Heart right ventricle (tissue), 16 donors: ENCODE results near the gene TULP1. TPM values are rescaled to one million over a fixed set of nuclear protein-coding genes. Genes with fewer than 3 reads are reported as not detected.
"Not testable (repeated sequence)": the region's sequence is repeated elsewhere in the genome, so short reads cannot be mapped to it uniquely, and the experiment has no call there.

ENCODE experiments used
- ATAC-seq, 8 donors: fragments of 200-7000 bp; cut with Tn5 transposase; one replicate each; pipeline ENCODE4 v1.9.1; 2020; ENCODE audit warnings: mild to moderate bottlenecking in 8 of 8, moderate library complexity in 8 of 8, moderate number of reproducible peaks in 1 of 8
- DNase-seq, 2 donors: peaks; one replicate each; pipeline ENCODE4 v3.0.0-alpha.2; 2020
- H3K27ac ChIP-seq, 10 donors: fragments of 200-600 bp; sonication (generic) in 2 of 10; one replicate each; pipeline versions ENCODE4 v1.5.0 to v1.8.0; 2020 to 2022; ENCODE audit warnings: mild to moderate bottlenecking in 3 of 10
- H3K27me3 ChIP-seq, 7 donors: fragments of 200-600 bp; one replicate each; pipeline ENCODE4 v1.8.0; 2021 to 2022; ENCODE audit warnings: mild to moderate bottlenecking in 2 of 7
- H3K36me3 ChIP-seq, 9 donors: fragments of 200-600 bp; sonication (generic) in 1 of 9; one replicate each; pipeline versions ENCODE4 v1.5.0 to v1.8.0; 2020 to 2022; ENCODE audit warnings: mild to moderate bottlenecking in 2 of 9
- H3K4me1 ChIP-seq, 9 donors: fragments of 200-600 bp; sonication (generic) in 1 of 9; one replicate each; pipeline versions ENCODE4 v1.5.0 to v1.8.0; 2020 to 2022; ENCODE audit warnings: mild to moderate bottlenecking in 4 of 9
- H3K4me3 ChIP-seq, 10 donors: fragments of 200-600 bp; sonication (generic) in 2 of 10; one replicate each; pipeline versions ENCODE4 v1.5.0 to v1.8.0; 2020 to 2022; ENCODE audit warnings: mild to moderate bottlenecking in 7 of 10, moderate library complexity in 2 of 10
- H3K9me3 ChIP-seq, 11 donors: fragments of 200-600 bp in 10 of 11; sonication (generic) in 2 of 11; one replicate each; pipeline versions ENCODE4 v1.5.0 to v1.8.0; 2013 to 2022; ENCODE audit warnings: mild to moderate bottlenecking in 2 of 11, control low read depth in 1 of 11, moderate library complexity in 1 of 11
- CTCF ChIP-seq, 9 donors: fragments of 200-600 bp; sonication (generic) in 2 of 9; IDR thresholded peaks; one replicate each; pipeline versions ENCODE4 v1.5.0 to v1.8.0; 2021 to 2022; ENCODE audit warnings: antibody characterized with exemption in 9 of 9, mild to moderate bottlenecking in 5 of 9, moderate library complexity in 1 of 9
- WGBS, 2 donors: extraction: QIAGEN DNeasy Blood & Tissue Kit; methylation state at CpG; one replicate each; pipeline ENCODE4 v1.1.7; 2013; ENCODE audit warnings: inconsistent platforms in 1 of 2; 5-methylcytosine and 5-hydroxymethylcytosine counted together
- intact Hi-C, 10 donors: fragments of 100-400 bp; cut with DNase I; formaldehyde crosslinking; loops; one replicate each; pipeline versions ENCODE4 v1.11.1 to v1.14.2; 2022
- polyA plus RNA-seq, 2 donors: library from polyadenylated mRNA; stranded (reverse); fragments of 200-250 nt; gene quantifications; one replicate each; pipeline ENCODE4 v1.2.3, GENCODE V29; 2013
- total RNA-seq, 10 donors: library from RNA; stranded (reverse); fragmentation: NEBNext Ultra II Directional in 3 of 10; extraction: Animal tissue kit (Norgen Biotek cat#: 25700) in 3 of 10; gene quantifications; one replicate each; pipeline versions ENCODE4 v1.2.1 to v1.2.4, GENCODE V29; 2021 to 2023
- donor health status: Arrhythmogenic right ventricular cardiomyopathy.
- donor health status: ischemic (EF 13 %, LVEDD 7.1; RV severe dilation, severe dysfunction).
- donor health status: healthy with polysubstance abuse.
- donor health status: DM: no; HTN: yes; CAD: no.
- donor health status: DM: no; HTN: no; CAD: no.
- donor health status: ischemic (EF 25% LVEDD 6.9; RV normal size, moderate dysfunction).
- donor health status: ischemic (EF 25% LVEDD 5.7; RV mildly dilated, moderate dysfunction).
- donor health status: healthy.
- donor health status: DM: yes; HTN: yes; CAD: no.
- donor health status: Ischemic cardiomyopathy.
- donor health status: ischemic (EF 35%, LVEDD 5.7; RV mildly dilated, moderate dysfunction).
- donor health status: nonischemic (EF 11% LVEDD 7.7; RV severe dilation, severe dysfunction).
- donor health status: DM: yes; HTN: yes; CAD: no.
- donor health status: PGD.
- donor health status: ischemic (EF 29% LVEDD 5.4; RV normal size, mild dysfunction).
- donor health status: nonischemic (EF 23%, LVEDD 6.1; RV moderate dilation, normal function).

The TULP1 gene
- total and polyA plus RNA-seq, 12 donors, result 0.03 to 0.15 TPM; not detected in 10

GRCh38 chr6:35541836-35542235 lies 29.1 kb upstream of the TULP1 start:
- 88 to 93% methylated on average over 2 of the region's 2 CpGs for WGBS, 2 donors
- H3K27ac ChIP-seq, result no peak overlapping the region
- DNase-seq, result no peak
- intact Hi-C loops, result no loop called here
- H3K27me3 ChIP-seq, result peaks cover 0 to 22% (median 5%) of the 10 kb centered on the region in 7 donors
- H3K4me1 ChIP-seq, result no peaks in the 10 kb centered on the region
- ATAC-seq, result no peak
- H3K36me3 ChIP-seq, result no peaks in the 10 kb centered on the region
- no peak for TF ChIP-seq CTCF (IDR thresholded peaks at IDR 0.05)
- no peak overlapping the region for H3K4me3 ChIP-seq
- H3K9me3 ChIP-seq, result peaks cover 0 to 8% (median 0%) of the 10 kb centered on the region in 11 donors

- ATAC-seq (no peak), DNase-seq (no peak)
- H3K4me3 ChIP-seq, result no peak overlapping the region
- H3K27me3 ChIP-seq, result peaks cover 0 to 6% (median under 1%) of the 10 kb centered on the region in 7 donors
- no peak overlapping the region for H3K27ac ChIP-seq
- no peaks in the 10 kb centered on the region for H3K4me1 ChIP-seq
- WGBS, 2 donors, result 89 to 91% methylated on average over 3 of the region's 3 CpGs
- intact Hi-C loops, result no loop called here
- no peak for TF ChIP-seq CTCF (IDR thresholded peaks at IDR 0.05)
- peaks cover 0 to 8% (median 0%) of the 10 kb centered on the region in 11 donors for H3K9me3 ChIP-seq
- H3K36me3 ChIP-seq, result no peaks in the 10 kb centered on the region
These were observed 26.5 kb upstream of the TULP1 start for GRCh38 chr6:35539223-35539622.

- H3K4me3 ChIP-seq, H3K9me3 ChIP-seq, intact Hi-C loops, ATAC-seq, DNase-seq, H3K36me3 ChIP-seq, H3K27ac ChIP-seq, H3K4me1 ChIP-seq: not testable (repeated sequence)
- 85 to 86% methylated on average over 6 of the region's 6 CpGs for WGBS, 2 donors
- H3K27me3 ChIP-seq, result peaks cover 0 to 11% (median 4%) of the 10 kb centered on the region in 7 donors
These were observed 23.2 kb upstream of the TULP1 start for GRCh38 chr6:35535847-35536246.

- ATAC-seq (no peak), DNase-seq (no peak)
- TF ChIP-seq CTCF (IDR thresholded peaks at IDR 0.05), result no peak
- intact Hi-C loops, result no loop called here
- WGBS, 2 donors, result 42 to 45% methylated on average over 11 of the region's 11 CpGs
- Histone ChIP-seq H3K27ac (no peak overlapping the region), H3K36me3 (no peaks in the 10 kb centered on the region), H3K4me1 (no peaks in the 10 kb centered on the region), H3K9me3 (no peaks in the 10 kb centered on the region), H3K27me3 (peaks cover 0 to 11% (median 4%) of the 10 kb centered on the region in 7 donors), H3K4me3 (no peak overlapping the region)
These were observed 21.9 kb upstream of the TULP1 start for GRCh38 chr6:35534407-35535170.

- Histone ChIP-seq H3K4me3 (no peak overlapping the region), H3K27me3 (peaks cover 0 to 11% (median 6%) of the 10 kb centered on the region in 7 donors), H3K36me3 (no peaks in the 10 kb centered on the region), H3K9me3 (no peaks in the 10 kb centered on the region), H3K4me1 (no peaks in the 10 kb centered on the region), H3K27ac (no peak overlapping the region)
- DNase-seq (no peak), ATAC-seq (no peak)
- intact Hi-C loops, result no loop called here
- WGBS, 2 donors, result 71 to 75% methylated on average over 6 of the region's 6 CpGs
- TF ChIP-seq CTCF (IDR thresholded peaks at IDR 0.05), result no peak
These were observed 21.3 kb upstream of the TULP1 start for GRCh38 chr6:35533981-35534380.
